OCI-LY7 (cell line): Measurements from ENCODE around the gene GUCY1A2.

ENCODE experiments used
- CTCF ChIP-seq: fragments of 200-600 bp; sonication (generic); conservative IDR thresholded peaks from 2 replicates; pipeline ENCODE4 v1.5.1; 2014; ENCODE audit warnings: mild to moderate bottlenecking, antibody characterized with exemption, low read length, moderate library complexity, mixed read lengths
- EZH2phosphoT487 ChIP-seq: fragments of 200-600 bp; sonication (generic); IDR thresholded peaks from 2 replicates; pipeline ENCODE4 v1.6.1; 2018; ENCODE audit warnings: low read depth, borderline replicate concordance, mild to moderate bottlenecking, mixed run types, antibody characterized with exemption, low read length, moderate library complexity, mixed read lengths

GRCh38 chr11:106854429-106854828, 163.8 kb downstream of the GUCY1A2 start:
- TF ChIP-seq CTCF (no peak), EZH2phosphoT487 (no peak)
